ENCODE measurements around the gene AICDA. TPM values are rescaled to one million over a fixed set of nuclear protein-coding genes. Genes with fewer than 3 reads are reported as not detected.
"Not testable (repeated sequence)": the region's sequence is repeated elsewhere in the genome, so short reads cannot be mapped to it uniquely, and the experiment has no call there.

Gene AICDA
- total RNA-seq, 1 donor from 2014 or later: 0.75 TPM

DNA sequence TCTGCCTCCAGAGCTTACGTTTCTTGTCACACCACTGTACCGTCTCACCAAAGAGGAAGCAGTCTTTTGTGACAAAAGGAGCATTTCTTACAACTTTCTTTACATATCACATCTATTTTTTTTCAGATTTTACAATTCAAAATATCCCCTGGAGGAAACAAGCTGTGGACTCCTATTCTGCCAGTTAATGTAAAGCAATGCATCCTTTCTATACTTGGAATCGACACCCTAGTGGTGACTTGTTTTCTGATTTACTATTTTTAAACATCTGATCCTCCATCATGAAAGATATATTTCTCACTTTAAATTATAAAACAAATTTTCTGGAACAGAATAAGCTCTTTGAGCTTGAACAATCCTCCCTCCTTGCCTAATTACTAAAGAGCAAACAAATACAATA lies 34.8 kb downstream of the AICDA start:
- H3K4me1 ChIP-seq: no peaks in the 10 kb centered on the region
- DNase-seq: no peak
- no peak for ATAC-seq
- H3K9me3 ChIP-seq: no peaks in the 10 kb centered on the region
- H3K36me3 ChIP-seq: no peaks in the 10 kb centered on the region
- intact Hi-C loops (cut with DNase I): no loop called here
- no peaks in the 10 kb centered on the region for H3K27me3 ChIP-seq
- no peak overlapping the region for H3K27ac ChIP-seq
- no peak overlapping the region for H3K4me3 ChIP-seq
- TF ChIP-seq, protein P1, sequence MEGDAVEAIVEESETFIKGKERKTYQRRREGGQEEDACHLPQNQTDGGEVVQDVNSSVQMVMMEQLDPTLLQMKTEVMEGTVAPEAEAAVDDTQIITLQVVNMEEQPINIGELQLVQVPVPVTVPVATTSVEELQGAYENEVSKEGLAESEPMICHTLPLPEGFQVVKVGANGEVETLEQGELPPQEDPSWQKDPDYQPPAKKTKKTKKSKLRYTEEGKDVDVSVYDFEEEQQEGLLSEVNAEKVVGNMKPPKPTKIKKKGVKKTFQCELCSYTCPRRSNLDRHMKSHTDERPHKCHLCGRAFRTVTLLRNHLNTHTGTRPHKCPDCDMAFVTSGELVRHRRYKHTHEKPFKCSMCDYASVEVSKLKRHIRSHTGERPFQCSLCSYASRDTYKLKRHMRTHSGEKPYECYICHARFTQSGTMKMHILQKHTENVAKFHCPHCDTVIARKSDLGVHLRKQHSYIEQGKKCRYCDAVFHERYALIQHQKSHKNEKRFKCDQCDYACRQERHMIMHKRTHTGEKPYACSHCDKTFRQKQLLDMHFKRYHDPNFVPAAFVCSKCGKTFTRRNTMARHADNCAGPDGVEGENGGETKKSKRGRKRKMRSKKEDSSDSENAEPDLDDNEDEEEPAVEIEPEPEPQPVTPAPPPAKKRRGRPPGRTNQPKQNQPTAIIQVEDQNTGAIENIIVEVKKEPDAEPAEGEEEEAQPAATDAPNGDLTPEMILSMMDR (IDR thresholded peaks at IDR 0.05): no peak

DNA sequence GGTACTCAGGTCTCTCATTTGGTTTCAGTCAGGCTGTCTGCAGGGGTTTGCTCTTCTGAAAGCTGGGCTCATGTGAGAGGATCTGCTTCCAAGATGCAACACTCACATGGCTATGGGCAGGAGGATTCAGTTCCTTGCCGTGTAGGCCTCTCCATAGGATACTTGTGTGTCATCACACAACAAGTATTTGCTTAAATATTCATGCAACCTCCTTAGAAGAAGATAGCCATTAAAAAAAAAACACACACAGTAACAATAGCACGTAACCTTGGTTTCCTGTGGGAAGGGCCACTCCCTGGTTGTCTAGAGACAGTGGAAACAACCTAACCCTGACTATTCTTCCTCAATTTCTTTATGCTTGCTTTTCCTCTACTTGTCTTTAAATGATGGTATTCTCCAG lies 40.2 kb downstream of the AICDA start:
- Histone ChIP-seq H3K4me3 (no peak overlapping the region), H3K4me1 (no peaks in the 10 kb centered on the region), H3K9me3 (no peaks in the 10 kb centered on the region), H3K36me3 (no peaks in the 10 kb centered on the region), H3K27ac (no peak overlapping the region), H3K27me3 (no peaks in the 10 kb centered on the region)
- intact Hi-C loops (cut with DNase I): no loop called here
- TF ChIP-seq, protein P1 (IDR thresholded peaks at IDR 0.05): no peak
- DNase-seq (no peak), ATAC-seq (peak; percentile 86)

DNA sequence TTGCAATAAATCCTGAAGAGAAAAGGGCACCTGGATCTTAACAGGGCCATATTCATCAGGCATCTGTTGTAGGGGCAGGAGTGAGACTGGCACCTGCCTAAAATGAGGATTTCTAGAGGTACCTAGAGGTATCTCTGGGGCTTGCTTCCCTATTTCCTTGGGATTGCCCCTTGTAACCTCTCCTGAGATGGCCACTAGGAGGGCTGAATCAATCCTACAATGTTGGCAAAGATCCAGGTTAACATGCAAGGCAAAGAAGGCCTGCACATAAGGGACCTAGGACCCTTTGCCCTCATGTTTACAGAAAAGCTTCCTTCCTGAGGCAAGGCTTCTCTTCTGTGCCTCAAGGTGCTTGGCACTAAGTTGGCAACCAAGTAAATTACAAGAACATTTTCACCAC lies 46.1 kb downstream of the AICDA start:
- Histone ChIP-seq H3K4me1 (no peaks in the 10 kb centered on the region), H3K9me3 (no peaks in the 10 kb centered on the region), H3K36me3 (no peaks in the 10 kb centered on the region), H3K27me3 (no peaks in the 10 kb centered on the region), H3K27ac (peak overlapping the region; percentile 30), H3K4me3 (no peak overlapping the region)
- intact Hi-C loops (cut with DNase I): no loop called here
- TF ChIP-seq, protein P1 (IDR thresholded peaks at IDR 0.05): no peak
- ATAC-seq (no peak), DNase-seq (no peak)

DNA sequence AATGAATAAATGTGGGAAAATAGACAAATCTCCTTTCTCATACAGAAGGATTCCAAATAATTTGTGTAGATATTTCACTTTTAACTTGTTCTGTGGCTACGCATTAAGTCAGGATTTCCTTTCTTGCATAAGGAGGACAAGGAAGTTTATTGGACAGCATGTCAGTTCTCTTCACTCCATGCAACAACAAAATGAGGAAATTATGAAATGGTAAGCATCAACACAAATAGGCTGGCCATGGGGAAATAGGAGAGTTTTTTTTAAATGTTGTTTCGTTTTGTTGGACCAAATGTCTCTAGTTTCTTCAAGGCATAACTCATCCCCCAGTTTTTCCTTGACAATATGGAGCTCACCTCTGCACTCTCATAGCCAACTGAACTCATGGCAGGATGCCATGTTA lies 46.6 kb downstream of the AICDA start:
- peak overlapping the region; percentile 30 for H3K27ac ChIP-seq
- H3K4me3 ChIP-seq; H3K4me1 ChIP-seq; intact Hi-C loops (cut with DNase I); H3K27me3 ChIP-seq; H3K9me3 ChIP-seq; DNase-seq; H3K36me3 ChIP-seq: not testable (repeated sequence)
- ATAC-seq: peak; percentile 61

DNA sequence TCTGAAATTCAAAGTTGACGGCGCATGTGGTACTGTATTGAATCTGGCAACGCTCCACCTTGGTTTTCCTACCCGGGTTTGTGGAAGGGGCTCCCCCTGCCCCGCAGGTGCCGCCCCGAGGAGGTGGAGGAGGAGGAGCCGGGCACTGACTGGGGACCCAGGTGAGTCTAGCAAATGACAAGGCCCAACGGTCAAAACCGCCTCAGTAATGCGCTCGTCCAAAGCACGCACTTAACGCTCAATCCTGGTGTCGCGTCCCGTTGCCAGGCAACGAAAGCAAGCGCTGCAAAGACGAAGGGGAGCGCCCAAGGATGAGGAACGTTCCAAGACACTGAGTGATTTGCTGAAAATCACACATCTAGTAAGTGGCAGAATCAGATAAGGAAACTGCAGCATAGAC lies 48.0 kb downstream of the AICDA start:
- ATAC-seq (no peak), DNase-seq (no peak)
- intact Hi-C loops (cut with DNase I): no loop called here
- H3K27me3 ChIP-seq: no peaks in the 10 kb centered on the region
- no peaks in the 10 kb centered on the region for H3K36me3 ChIP-seq
- H3K9me3 ChIP-seq: no peaks in the 10 kb centered on the region
- H3K27ac ChIP-seq: no peak overlapping the region
- no peak overlapping the region for H3K4me3 ChIP-seq
- TF ChIP-seq, protein P1 (IDR thresholded peaks at IDR 0.05): no peak
- H3K4me1 ChIP-seq: no peaks in the 10 kb centered on the region

DNA sequence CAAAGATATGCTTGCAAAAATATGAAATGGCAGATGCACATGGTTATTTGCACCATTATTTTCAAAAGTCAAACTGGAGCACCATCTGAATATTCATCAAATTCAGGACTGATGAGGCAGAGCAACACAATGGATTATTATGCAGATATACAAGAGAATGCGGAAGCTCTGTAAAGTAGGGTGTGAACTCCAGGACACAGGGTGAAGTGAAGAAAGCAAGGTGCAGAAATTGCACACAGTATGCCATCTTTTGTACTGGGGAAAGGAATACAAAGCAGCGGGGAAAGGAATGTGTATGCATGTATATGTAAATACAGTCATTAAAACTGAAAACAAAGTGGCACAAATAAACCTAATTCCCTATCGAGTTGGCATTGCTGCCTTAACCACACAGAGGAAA lies 49.3 kb downstream of the AICDA start:
- H3K9me3 ChIP-seq: no peaks in the 10 kb centered on the region
- no peak overlapping the region for H3K4me3 ChIP-seq
- intact Hi-C loops (cut with DNase I): no loop called here
- H3K36me3 ChIP-seq: no peaks in the 10 kb centered on the region
- DNase-seq (no peak), ATAC-seq (no peak)
- no peak overlapping the region for H3K27ac ChIP-seq
- H3K4me1 ChIP-seq: no peaks in the 10 kb centered on the region
- no peaks in the 10 kb centered on the region for H3K27me3 ChIP-seq
- TF ChIP-seq, protein P1 (IDR thresholded peaks at IDR 0.05): no peak

Data from upper lobe of right lung (tissue), 1 donor.